Activated CD4-positive, alpha-beta T cell treated with anti-CD3 and anti-CD28 coated beads, Interleukin-2, amount 10 ng/mL, durations not matched to agents 24 days and 14 days (primary cell): ENCODE results near the gene NCAM2. TPM values are rescaled to one million over a fixed set of nuclear protein-coding genes. Genes with fewer than 3 reads are reported as not detected.

Experiments used
- DNase-seq: peaks from one replicate; pipeline ENCODE4 v3.0.0; 2022
- H3K27ac Mint-ChIP-seq: one replicate; pipeline ENCODE4 v1.8.0; 2022; ENCODE audit warnings: mild to moderate bottlenecking, mixed read lengths
- H3K27me3 Mint-ChIP-seq: one replicate; pipeline ENCODE4 v1.8.0; 2022; ENCODE audit warnings: mixed read lengths
- H3K36me3 Mint-ChIP-seq: one replicate; pipeline ENCODE4 v1.8.0; 2022; ENCODE audit warnings: low read depth, mild to moderate bottlenecking, mixed read lengths
- H3K4me1 Mint-ChIP-seq: one replicate; pipeline ENCODE4 v1.8.0; 2021; ENCODE audit warnings: mixed read lengths
- H3K4me3 Mint-ChIP-seq: one replicate; pipeline ENCODE4 v1.8.0; 2022; ENCODE audit warnings: mild to moderate bottlenecking, moderate library complexity, mixed read lengths
- H3K9me3 Mint-ChIP-seq: one replicate; pipeline ENCODE4 v1.8.0; 2021; ENCODE audit warnings: mixed read lengths
- intact Hi-C: fragments of 100-400 bp; cut with micrococcal nuclease; formaldehyde crosslinking; loops from one replicate; pipeline ENCODE4 v1.15.1; 2023
- total RNA-seq: library from RNA; stranded (reverse); gene quantifications from 2 replicates; pipeline ENCODE4 v1.2.3, GENCODE V29; 2022

Gene NCAM2
- total RNA-seq, result 0.14 TPM in 1 of 2 replicates, not detected in the other

GRCh38 chr21:20997636-20998455, at the start of gene NCAM2:
TSS of gene NCAM2 (plus strand) at chr21:20998409.
- intact Hi-C loops, result loop anchor here (5.0 kb wide), 1 partner anchor 1794 kb away; no protein-coding TSS in a partner anchor
- Mint-ChIP-seq H3K36me3 (no peaks in the 10 kb centered on the region), H3K9me3 (no peaks in the 10 kb centered on the region), H3K27ac (no peak within 1 kb of the TSS), H3K4me1 (peaks cover 5% of the 10 kb centered on the region), H3K27me3 (peaks cover 36% of the 10 kb centered on the region), H3K4me3 (peak within 1 kb of the TSS; percentile 78)
- DNase-seq, result peak; percentile 85

GRCh38 chr21:20949884-20950283, 48.3 kb upstream of the NCAM2 start:
- intact Hi-C loops, result no loop called here
- Mint-ChIP-seq H3K9me3 (no peaks in the 10 kb centered on the region), H3K27ac (no peak overlapping the region), H3K36me3 (no peaks in the 10 kb centered on the region), H3K27me3 (no peaks in the 10 kb centered on the region), H3K4me1 (no peaks in the 10 kb centered on the region), H3K4me3 (no peak overlapping the region)
- no peak for DNase-seq

- DNase-seq, result no peak
- H3K4me3 Mint-ChIP-seq, result no peak overlapping the region
- H3K27me3 Mint-ChIP-seq, result no peaks in the 10 kb centered on the region
- no peak overlapping the region for H3K27ac Mint-ChIP-seq
- no peaks in the 10 kb centered on the region for H3K9me3 Mint-ChIP-seq
- H3K36me3 Mint-ChIP-seq, result no peaks in the 10 kb centered on the region
- intact Hi-C loops, result no loop called here
- no peaks in the 10 kb centered on the region for H3K4me1 Mint-ChIP-seq
Measured at GRCh38 chr21:20965816-20966215, 32.4 kb upstream of the NCAM2 start.

GRCh38 chr21:20968391-20968790, 29.8 kb upstream of the NCAM2 start:
- no peaks in the 10 kb centered on the region for H3K36me3 Mint-ChIP-seq
- no peaks in the 10 kb centered on the region for H3K27me3 Mint-ChIP-seq
- no peak for DNase-seq
- H3K27ac Mint-ChIP-seq, result no peak overlapping the region
- H3K9me3 Mint-ChIP-seq, result no peaks in the 10 kb centered on the region
- no peaks in the 10 kb centered on the region for H3K4me1 Mint-ChIP-seq
- no peak overlapping the region for H3K4me3 Mint-ChIP-seq
- intact Hi-C loops, result no loop called here

GRCh38 chr21:20970691-20971090, 27.5 kb upstream of the NCAM2 start:
- H3K9me3 Mint-ChIP-seq, result no peaks in the 10 kb centered on the region
- no peaks in the 10 kb centered on the region for H3K4me1 Mint-ChIP-seq
- DNase-seq, result no peak
- H3K36me3 Mint-ChIP-seq, result no peaks in the 10 kb centered on the region
- H3K27me3 Mint-ChIP-seq, result no peaks in the 10 kb centered on the region
- H3K4me3 Mint-ChIP-seq, result no peak overlapping the region
- intact Hi-C loops, result no loop called here
- no peak overlapping the region for H3K27ac Mint-ChIP-seq

- no peak for DNase-seq
- intact Hi-C loops, result no loop called here
- H3K36me3 Mint-ChIP-seq, result no peaks in the 10 kb centered on the region
- no peak overlapping the region for H3K4me3 Mint-ChIP-seq
- H3K9me3 Mint-ChIP-seq, result no peaks in the 10 kb centered on the region
- H3K4me1 Mint-ChIP-seq, result no peaks in the 10 kb centered on the region
- no peaks in the 10 kb centered on the region for H3K27me3 Mint-ChIP-seq
- H3K27ac Mint-ChIP-seq, result no peak overlapping the region
Measured at GRCh38 chr21:20971296-20971921, 26.8 kb upstream of the NCAM2 start.

- peaks cover 24% of the 10 kb centered on the region for H3K27me3 Mint-ChIP-seq
- intact Hi-C loops, result loop anchor here (5.0 kb wide), 1 partner anchor 1798 kb away; no protein-coding TSS in a partner anchor
Measured at GRCh38 chr21:20994790-20995189, 3.4 kb upstream of the NCAM2 start.

GRCh38 chr21:20996421-20997310, 1.5 kb upstream of the NCAM2 start:
- no peak for DNase-seq
- H3K27ac Mint-ChIP-seq, result no peak overlapping the region
- H3K36me3 Mint-ChIP-seq, result no peaks in the 10 kb centered on the region
- H3K4me1 Mint-ChIP-seq, result peaks cover 5% of the 10 kb centered on the region
- intact Hi-C loops, result loop anchor here (5.0 kb wide), 1 partner anchor 1796 kb away; no protein-coding TSS in a partner anchor
- H3K27me3 Mint-ChIP-seq, result peaks cover 36% of the 10 kb centered on the region
- no peaks in the 10 kb centered on the region for H3K9me3 Mint-ChIP-seq
- H3K4me3 Mint-ChIP-seq, result no peak overlapping the region

More at GRCh38 chr21:20994790-20995189, 3.4 kb upstream of the NCAM2 start:
- Mint-ChIP-seq H3K4me1 (peaks cover 5% of the 10 kb centered on the region), H3K9me3 (no peaks in the 10 kb centered on the region), H3K4me3 (no peak overlapping the region), H3K36me3 (no peaks in the 10 kb centered on the region), H3K27ac (no peak overlapping the region)
- DNase-seq, result no peak

- no peaks in the 10 kb centered on the region for H3K36me3 Mint-ChIP-seq
- H3K27ac Mint-ChIP-seq, result no peak overlapping the region
- no peak for DNase-seq
- peaks cover 36% of the 10 kb centered on the region for H3K27me3 Mint-ChIP-seq
- H3K4me1 Mint-ChIP-seq, result peaks cover 5% of the 10 kb centered on the region
- peak overlapping the region; percentile 54 for H3K4me3 Mint-ChIP-seq
- H3K9me3 Mint-ChIP-seq, result no peaks in the 10 kb centered on the region
- intact Hi-C loops, result loop anchor here (5.0 kb wide), 1 partner anchor 1795 kb away; no protein-coding TSS in a partner anchor
Measured at GRCh38 chr21:20997311-20997635, 936 bp upstream of the NCAM2 start.

GRCh38 chr21:20998456-20998789, 214 bp downstream of the NCAM2 start:
- no peak for DNase-seq
- Mint-ChIP-seq H3K4me3 (peak overlapping the region; percentile 78), H3K4me1 (peaks cover 5% of the 10 kb centered on the region), H3K27ac (no peak overlapping the region), H3K9me3 (no peaks in the 10 kb centered on the region), H3K27me3 (peaks cover 36% of the 10 kb centered on the region), H3K36me3 (no peaks in the 10 kb centered on the region)
- intact Hi-C loops, result loop anchor here (5.0 kb wide), 1 partner anchor 1794 kb away; no protein-coding TSS in a partner anchor

GRCh38 chr21:20998886-20999285, 677 bp downstream of the NCAM2 start:
- H3K4me1 Mint-ChIP-seq, result peaks cover 5% of the 10 kb centered on the region
- no peaks in the 10 kb centered on the region for H3K36me3 Mint-ChIP-seq
- peaks cover 36% of the 10 kb centered on the region for H3K27me3 Mint-ChIP-seq
- H3K27ac Mint-ChIP-seq, result no peak overlapping the region
- no peaks in the 10 kb centered on the region for H3K9me3 Mint-ChIP-seq
- intact Hi-C loops, result loop anchor here (5.0 kb wide), 1 partner anchor 1793 kb away; no protein-coding TSS in a partner anchor
- no peak for DNase-seq
- H3K4me3 Mint-ChIP-seq, result peak overlapping the region; percentile 78

- Mint-ChIP-seq H3K4me1 (peaks cover 5% of the 10 kb centered on the region), H3K36me3 (no peaks in the 10 kb centered on the region), H3K4me3 (no peak overlapping the region), H3K9me3 (no peaks in the 10 kb centered on the region), H3K27me3 (peaks cover 36% of the 10 kb centered on the region), H3K27ac (no peak overlapping the region)
- intact Hi-C loops, result loop anchor here (5.0 kb wide), 1 partner anchor 1793 kb away; no protein-coding TSS in a partner anchor
- DNase-seq, result peak; percentile 74
Measured at GRCh38 chr21:20999659-21000058, 1.4 kb downstream of the NCAM2 start.

- intact Hi-C loops, result no loop called here
- H3K9me3 Mint-ChIP-seq, result no peaks in the 10 kb centered on the region
- no peak overlapping the region for H3K27ac Mint-ChIP-seq
- no peak for DNase-seq
- peaks cover 36% of the 10 kb centered on the region for H3K27me3 Mint-ChIP-seq
- H3K4me1 Mint-ChIP-seq, result peaks cover 5% of the 10 kb centered on the region
- H3K36me3 Mint-ChIP-seq, result no peaks in the 10 kb centered on the region
- no peak overlapping the region for H3K4me3 Mint-ChIP-seq
Measured at GRCh38 chr21:21000591-21001175, 2.5 kb downstream of the NCAM2 start.
